Activated naive CD4-positive, alpha-beta T cell treated with anti-CD3 and anti-CD28 coated beads, Interleukin-2, amount 50 U/mL, for 72 hours (primary cell): ENCODE results near the gene MYMX. TPM values are rescaled to one million over a fixed set of nuclear protein-coding genes. Genes with fewer than 3 reads are reported as not detected.
"Not testable (repeated sequence)": the region's sequence is repeated elsewhere in the genome, so short reads cannot be mapped to it uniquely, and the experiment has no call there.

Experiments
- ATAC-seq, 2 donors: fragments of 150-1000 bp; cut with Tn5 transposase; 2 replicates each; pipeline ENCODE4 v1.10.0; 2021; ENCODE audit warnings: mild to moderate bottlenecking in 2 of 2, moderate library complexity in 2 of 2
- DNase-seq, 2 donors: peaks; one replicate each; pipeline ENCODE4 v3.0.0; 2021 to 2022; ENCODE audit warnings: low spot score in 2 of 2
- H3K27ac Mint-ChIP-seq, 2 donors: one replicate each; pipeline ENCODE4 v1.8.0; 2022; ENCODE audit warnings: mild to moderate bottlenecking in 2 of 2, mixed read lengths in 2 of 2
- H3K36me3 Mint-ChIP-seq, 2 donors: one replicate each; pipeline ENCODE4 v1.8.0; 2022; ENCODE audit warnings: mixed read lengths in 2 of 2
- H3K9me3 Mint-ChIP-seq, 2 donors: one replicate each; pipeline ENCODE4 v1.8.0; 2022; ENCODE audit warnings: mixed read lengths in 2 of 2
- total RNA-seq, 2 donors: library from RNA; stranded (reverse); gene quantifications; one replicate each; pipeline ENCODE4 v1.2.3, GENCODE V29; 2022

MYMX gene
- total RNA-seq, 2 donors from 2014 or later = not detected

GRCh38 chr6:44224029-44224964 is 7.6 kb downstream of the MYMX start:
- ATAC-seq (peak in 1 of 2 donors; percentile 19), DNase-seq (no peak)
- H3K36me3 Mint-ChIP-seq = peaks cover 0 to 17% of the 10 kb centered on the region in 2 donors
- H3K27ac Mint-ChIP-seq = peak overlapping the region; percentile 36 to 81
- H3K9me3 Mint-ChIP-seq = no peaks in the 10 kb centered on the region

DNA sequence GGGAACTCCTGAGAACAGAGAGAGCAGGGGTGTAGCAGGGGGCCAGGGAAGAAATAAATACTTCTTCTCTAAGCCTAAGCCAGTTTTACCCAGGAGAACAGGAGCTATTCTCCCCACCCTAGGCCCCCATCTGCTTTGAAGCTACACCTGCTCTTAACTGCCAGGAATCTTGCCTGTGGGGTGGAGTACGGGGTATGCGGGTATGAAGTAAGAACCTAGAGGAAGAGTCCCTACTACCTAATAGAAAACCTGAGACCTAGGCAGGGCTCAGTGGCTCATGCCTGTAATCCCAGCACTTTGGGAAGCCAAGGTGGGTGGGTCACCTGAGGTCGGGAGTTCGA is 8.2 kb downstream of the MYMX start:
- Mint-ChIP-seq H3K9me3 (no peaks in the 10 kb centered on the region), H3K36me3 (peaks cover 0 to 19% of the 10 kb centered on the region in 2 donors), H3K27ac (peak overlapping the region; percentile 15 to 81)
- DNase-seq = no peak
- no peak for ATAC-seq

- Mint-ChIP-seq H3K27ac (no peak overlapping the region), H3K36me3 (peaks cover 5 to 19% of the 10 kb centered on the region in 2 donors), H3K9me3 (no peaks in the 10 kb centered on the region)
- DNase-seq (no peak), ATAC-seq (no peak)
These were observed 9.0 kb downstream of the MYMX start for GRCh38 chr6:44225579-44226325.

DNA sequence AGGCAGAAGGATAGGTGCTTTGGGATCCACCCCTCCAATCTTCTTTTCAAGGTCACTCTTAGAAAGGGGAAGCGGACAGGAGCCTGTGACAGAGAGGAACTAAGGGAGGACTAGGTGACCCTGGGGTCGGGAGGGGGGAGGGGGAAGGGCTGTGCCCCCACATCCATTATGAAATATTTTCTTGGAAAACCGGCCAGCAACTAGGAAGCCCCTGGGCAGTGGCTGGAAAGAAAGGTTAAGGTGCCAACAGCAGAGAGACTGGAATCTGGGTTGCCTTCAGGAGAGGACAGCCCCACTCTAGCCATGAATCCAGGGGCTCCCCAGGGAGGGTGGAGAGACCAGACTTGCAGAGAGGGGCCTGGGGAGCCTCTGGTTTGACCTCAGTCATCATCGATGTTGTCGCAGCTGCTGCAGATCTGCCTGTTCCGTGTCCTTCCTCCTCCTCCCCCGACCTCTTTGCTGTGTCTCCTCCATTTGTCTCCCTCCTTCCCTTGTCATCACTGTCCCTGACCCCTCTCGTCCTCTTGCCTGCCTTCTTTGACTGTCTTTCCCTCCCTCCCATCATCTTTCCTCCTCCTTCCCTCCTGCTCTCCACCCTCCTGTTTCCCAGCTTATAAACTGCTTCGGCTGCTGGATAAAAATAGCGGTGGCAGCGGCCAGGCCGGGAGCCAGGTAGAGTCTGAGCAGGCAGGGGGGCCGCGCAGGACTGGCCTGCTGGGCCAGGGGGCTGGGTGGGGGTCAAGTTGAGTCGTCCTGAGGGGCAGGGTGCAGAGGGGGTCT is 9.8 kb downstream of the MYMX start:
- Mint-ChIP-seq H3K9me3 (no peaks in the 10 kb centered on the region), H3K27ac (no peak overlapping the region), H3K36me3 (peaks cover 11 to 19% of the 10 kb centered on the region in 2 donors)
- no peak for DNase-seq
- no peak for ATAC-seq

GRCh38 chr6:44227148-44227793 is 10.5 kb downstream of the MYMX start:
- no peak for DNase-seq
- no peaks in the 10 kb centered on the region for H3K9me3 Mint-ChIP-seq
- no peak for ATAC-seq
- H3K36me3 Mint-ChIP-seq = peaks cover 11 to 24% of the 10 kb centered on the region in 2 donors
- H3K27ac Mint-ChIP-seq = no peak overlapping the region

GRCh38 chr6:44228031-44228430 is 11.3 kb downstream of the MYMX start:
- H3K36me3 Mint-ChIP-seq = peaks cover 11 to 24% of the 10 kb centered on the region in 2 donors
- ATAC-seq (no peak), DNase-seq (no peak)
- H3K9me3 Mint-ChIP-seq = no peaks in the 10 kb centered on the region
- no peak overlapping the region for H3K27ac Mint-ChIP-seq

DNA sequence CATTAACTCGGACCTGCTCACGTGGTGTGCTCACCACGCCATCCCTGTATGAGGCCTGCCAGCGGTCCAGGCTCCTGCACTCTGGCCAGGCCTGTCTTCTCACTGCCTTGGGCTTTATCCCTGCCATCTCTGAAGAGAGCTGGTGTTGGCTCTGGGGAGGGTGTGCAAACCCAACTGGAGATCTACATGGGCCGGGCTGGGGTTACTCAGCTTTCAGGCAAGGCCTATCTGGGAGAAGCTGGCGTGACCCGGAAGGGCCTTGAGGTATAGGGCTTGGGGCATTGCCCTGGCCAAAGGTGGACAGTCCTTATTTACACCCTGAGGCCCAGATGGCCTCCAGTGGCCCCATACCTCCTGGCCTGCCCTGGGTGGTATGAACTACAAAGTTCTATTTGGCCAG is 11.7 kb downstream of the MYMX start:
- H3K36me3 Mint-ChIP-seq = peaks cover 11 to 24% of the 10 kb centered on the region in 2 donors
- H3K9me3 Mint-ChIP-seq = no peaks in the 10 kb centered on the region
- no peak for ATAC-seq
- no peak for DNase-seq
- H3K27ac Mint-ChIP-seq = no peak overlapping the region

DNA sequence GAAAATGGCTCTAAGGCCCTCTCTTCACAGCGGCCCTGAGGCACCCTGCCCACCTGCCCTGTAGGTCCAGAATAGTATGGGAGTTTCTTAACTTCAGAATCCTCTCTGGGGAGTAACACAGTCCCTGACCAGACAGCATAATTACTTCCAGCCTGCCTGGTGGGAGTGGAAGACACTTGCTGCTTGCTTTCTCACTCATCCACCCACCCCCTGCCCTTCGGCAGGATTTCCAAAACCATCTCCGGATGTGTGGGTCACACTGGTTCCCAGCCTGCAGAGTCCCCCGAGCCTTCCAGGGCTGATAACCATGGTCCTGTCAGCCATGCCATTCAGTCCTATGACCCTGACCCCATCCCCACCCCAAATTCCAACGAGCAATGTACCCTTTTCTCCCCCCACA is 12.1 kb downstream of the MYMX start:
- DNase-seq (no peak), ATAC-seq (no peak)
- no peak overlapping the region for H3K27ac Mint-ChIP-seq
- peaks cover 11 to 24% of the 10 kb centered on the region in 2 donors for H3K36me3 Mint-ChIP-seq
- H3K9me3 Mint-ChIP-seq = no peaks in the 10 kb centered on the region

GRCh38 chr6:44229376-44230033 is 12.8 kb downstream of the MYMX start:
- Mint-ChIP-seq H3K9me3 (no peaks in the 10 kb centered on the region), H3K36me3 (peaks cover 11 to 18% of the 10 kb centered on the region in 2 donors), H3K27ac (no peak overlapping the region)
- DNase-seq (no peak), ATAC-seq (no peak)

DNA sequence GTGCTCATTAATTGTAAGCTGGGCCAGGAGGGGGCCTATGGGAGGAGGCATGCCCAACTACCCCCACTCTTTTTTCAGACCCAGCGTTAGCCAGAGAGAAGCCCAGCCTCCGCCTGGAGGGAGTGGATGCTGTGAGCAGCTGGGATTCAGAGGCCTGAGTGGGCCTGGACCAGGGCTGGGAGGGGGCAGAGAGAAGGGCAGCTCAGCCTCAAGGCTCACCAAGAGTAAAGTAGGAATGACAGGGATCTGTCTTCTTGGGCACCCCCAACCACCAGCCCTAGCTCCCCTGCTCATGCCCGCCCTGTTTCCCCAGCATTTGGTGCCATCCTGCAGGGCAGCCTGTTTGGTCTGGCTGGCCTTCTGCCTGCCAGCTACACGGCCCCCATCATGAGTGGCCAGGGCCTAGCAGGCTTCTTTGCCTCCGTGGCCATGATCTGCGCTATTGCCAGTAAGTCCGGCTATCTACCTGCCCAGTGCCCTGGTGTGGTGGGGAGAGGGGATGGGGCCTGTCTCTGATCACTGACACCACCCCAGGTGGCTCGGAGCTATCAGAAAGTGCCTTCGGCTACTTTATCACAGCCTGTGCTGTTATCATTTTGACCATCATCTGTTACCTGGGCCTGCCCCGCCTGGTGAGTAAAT is 13.4 kb downstream of the MYMX start:
- no peak for ATAC-seq
- no peak overlapping the region for H3K27ac Mint-ChIP-seq
- H3K36me3 Mint-ChIP-seq = peaks cover 11 to 13% of the 10 kb centered on the region in 2 donors
- H3K9me3 Mint-ChIP-seq = no peaks in the 10 kb centered on the region
- no peak for DNase-seq

- H3K36me3 Mint-ChIP-seq = peaks cover 11 to 13% of the 10 kb centered on the region in 2 donors
These were observed 14.7 kb downstream of the MYMX start for GRCh38 chr6:44231426-44231825.

DNA sequence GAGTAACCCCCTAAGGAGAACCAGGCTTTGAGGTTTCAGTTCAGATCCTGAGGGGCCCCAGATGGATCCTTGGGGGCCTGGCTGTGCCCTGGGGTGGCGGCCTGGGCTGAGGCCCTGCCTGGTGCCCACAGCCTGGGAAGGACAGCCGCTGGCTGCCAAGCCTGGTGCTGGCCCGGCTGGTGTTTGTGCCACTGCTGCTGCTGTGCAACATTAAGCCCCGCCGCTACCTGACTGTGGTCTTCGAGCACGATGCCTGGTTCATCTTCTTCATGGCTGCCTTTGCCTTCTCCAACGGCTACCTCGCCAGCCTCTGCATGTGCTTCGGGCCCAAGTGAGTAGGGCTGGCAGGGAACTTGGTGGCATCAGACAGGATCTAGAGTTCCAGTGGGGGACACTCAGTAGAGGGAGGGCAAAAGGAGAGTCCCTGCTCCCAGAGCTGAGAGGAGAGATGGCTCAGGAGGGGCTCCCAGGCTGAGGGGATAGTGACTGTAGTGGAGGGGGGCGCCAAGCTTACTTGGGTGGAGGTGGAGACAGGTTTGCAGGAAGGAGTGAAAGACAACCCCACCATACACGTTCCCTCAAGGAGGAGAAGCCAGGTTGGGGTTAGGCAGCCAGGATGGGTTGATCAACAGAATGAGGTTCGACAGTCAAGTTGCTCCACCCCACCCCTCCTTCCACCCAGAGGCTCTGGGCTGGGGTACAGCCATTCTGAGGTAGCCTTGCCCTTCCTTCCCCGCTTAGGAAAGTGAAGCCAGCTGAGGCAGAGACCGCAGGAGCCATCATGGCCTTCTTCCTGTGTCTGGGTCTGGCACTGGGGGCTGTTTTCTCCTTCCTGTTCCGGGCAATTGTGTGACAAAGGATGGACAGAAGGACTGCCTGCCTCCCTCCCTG is 16.2 kb downstream of the MYMX start:
- Mint-ChIP-seq H3K27ac (peak overlapping the region in 1 of 2 donors; percentile 85), H3K9me3 (no peaks in the 10 kb centered on the region), H3K36me3 (peaks cover 11 to 13% of the 10 kb centered on the region in 2 donors)
- DNase-seq (no peak), ATAC-seq (no peak)

More at GRCh38 chr6:44231426-44231825, 14.7 kb downstream of the MYMX start:
- H3K9me3 Mint-ChIP-seq, H3K27ac Mint-ChIP-seq, DNase-seq, ATAC-seq: not testable (repeated sequence)

- peaks cover 11 to 12% of the 10 kb centered on the region in 2 donors for H3K36me3 Mint-ChIP-seq
- ATAC-seq (no peak), DNase-seq (no peak)
- H3K9me3 Mint-ChIP-seq = no peaks in the 10 kb centered on the region
- H3K27ac Mint-ChIP-seq = peak overlapping the region; percentile 22 to 59
These were observed 16.9 kb downstream of the MYMX start for GRCh38 chr6:44233567-44234100.
